GM18870 (cell line): ENCODE measurements around the gene CFI.

Experiments used
- ATAC-seq: cut with Tn5 transposase; IDR thresholded peaks from one replicate; pipeline ENCODE4 v1.9.1; 2021; ENCODE audit warnings: moderate library complexity; ENCODE audit not compliant: unreplicated experiment

The CFI gene

GRCh38 chr4:109735566-109736365 is 66.0 kb downstream of the CFI start:
- ATAC-seq: no peak

- no peak for ATAC-seq
Measured at GRCh38 chr4:109733728-109734127, 68.1 kb downstream of the CFI start.

- ATAC-seq: no peak
Measured at GRCh38 chr4:109730619-109731545, 70.9 kb downstream of the CFI start.

GRCh38 chr4:109729718-109730618 is 71.8 kb downstream of the CFI start, which contains the start of gene PLA2G12A:
Gene PLA2G12A, minus strand, starts transcription at chr4:109730070. Its CDS starts 261 bp downstream, at chr4:109729809.
- ATAC-seq: peak; percentile 60

DNA sequence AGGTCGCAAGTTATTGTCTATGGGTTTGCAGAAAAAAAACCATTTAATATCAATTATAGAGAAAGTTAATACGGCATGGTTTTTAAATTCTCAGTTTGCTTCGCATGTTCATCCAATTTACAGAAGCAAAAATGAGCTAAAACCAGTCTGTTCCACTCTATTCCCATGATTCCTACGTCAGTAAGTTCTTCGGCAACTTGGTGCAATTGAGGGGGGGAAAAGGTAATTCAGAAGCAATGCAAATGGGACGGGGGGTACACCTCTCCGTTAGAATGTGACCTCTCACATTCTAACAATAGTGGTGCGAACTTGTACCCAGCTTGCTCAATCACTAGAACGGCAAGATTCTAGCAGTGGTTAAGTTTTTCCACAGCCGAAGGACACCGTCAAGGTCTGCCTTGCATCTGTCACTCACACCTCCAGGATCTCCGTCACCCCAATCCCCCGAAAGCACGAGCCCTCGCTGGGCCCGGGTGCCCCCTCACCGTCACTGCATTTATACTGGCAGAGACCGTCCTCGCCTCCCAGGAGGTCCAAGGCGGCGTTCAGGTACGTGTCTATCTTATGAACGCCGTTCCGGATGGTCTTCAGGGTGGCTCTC is 72.6 kb downstream of the CFI start:
- ATAC-seq: no peak

GRCh38 chr4:109728385-109728784 is 73.4 kb downstream of the CFI start:
- ATAC-seq: no peak

GRCh38 chr4:109723110-109723509 is 78.7 kb downstream of the CFI start:
- no peak for ATAC-seq

GRCh38 chr4:109722357-109722756 is 79.4 kb downstream of the CFI start:
- ATAC-seq: no peak

DNA sequence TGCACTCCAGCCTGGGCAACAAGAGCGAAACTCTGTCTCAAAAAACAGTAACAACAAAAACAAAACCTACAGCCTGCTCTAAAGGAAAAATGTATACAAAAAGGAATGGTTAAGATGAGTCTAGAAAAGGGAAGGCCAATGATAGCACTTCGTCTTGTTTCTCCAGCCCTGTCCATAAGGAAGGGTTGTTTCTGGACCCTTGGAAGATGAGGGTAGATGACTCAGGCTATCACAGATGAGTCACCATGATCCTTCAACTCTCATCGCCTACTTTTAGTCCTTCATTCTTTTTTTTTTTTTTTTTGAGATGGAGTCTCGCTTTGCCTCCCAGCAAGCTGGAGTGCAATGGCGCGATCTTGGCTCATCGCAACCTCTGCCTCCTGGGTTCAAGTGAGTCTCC is 80.8 kb downstream of the CFI start:
- ATAC-seq: no peak

- no peak for ATAC-seq
Measured at GRCh38 chr4:109719604-109720003, 82.2 kb downstream of the CFI start.

DNA sequence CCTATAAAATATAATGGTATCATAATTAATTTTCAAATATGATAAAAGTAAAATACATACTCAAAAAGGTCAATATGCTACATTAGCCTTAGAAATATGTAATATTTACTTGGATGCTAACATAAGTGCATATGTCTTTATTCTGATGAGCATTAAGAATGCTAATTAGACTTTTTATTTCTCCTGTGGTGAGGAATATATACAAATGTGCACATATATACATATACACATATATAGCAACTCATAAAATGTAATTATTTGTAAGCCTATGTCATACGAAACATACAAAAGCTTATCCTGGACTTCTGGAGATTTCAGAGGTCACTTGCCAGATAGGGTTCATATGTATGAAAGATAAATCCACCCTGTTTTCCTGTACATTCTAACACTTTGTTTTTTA is 83.0 kb downstream of the CFI start:
- ATAC-seq: no peak

- no peak for ATAC-seq
Measured at GRCh38 chr4:109713500-109713899, 88.3 kb downstream of the CFI start.

- ATAC-seq: peak; percentile 88
Measured at GRCh38 chr4:109708990-109709389, 92.8 kb downstream of the CFI start.

DNA sequence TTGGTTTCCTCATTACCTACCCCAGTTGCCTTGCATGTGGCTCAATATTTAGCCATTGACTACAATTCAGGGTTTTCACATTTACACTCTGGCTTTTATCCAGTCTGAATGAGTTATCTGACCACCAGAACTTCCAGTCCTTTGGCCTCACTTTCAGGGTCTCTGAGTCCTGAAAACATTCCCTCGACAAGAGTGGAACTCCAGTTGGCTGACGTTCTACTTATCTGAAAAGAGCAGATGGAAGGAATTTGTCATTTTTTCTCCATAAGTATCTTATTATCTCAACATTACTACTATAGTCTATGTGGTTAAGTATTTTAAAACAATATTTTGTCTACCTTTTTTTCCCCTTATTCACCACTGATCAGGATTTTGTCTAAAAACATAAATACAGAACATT is 93.4 kb downstream of the CFI start:
- no peak for ATAC-seq

GRCh38 chr4:109703664-109704361 is 98.0 kb downstream of the CFI start:
- no peak for ATAC-seq

GRCh38 chr4:109702950-109703663 is 98.7 kb downstream of the CFI start, which contains the start of gene CASP6:
Gene CASP6, minus strand, starts transcription at chr4:109703445. Its CDS starts 50 bp downstream, at chr4:109703395.
- peak; percentile 60 for ATAC-seq

DNA sequence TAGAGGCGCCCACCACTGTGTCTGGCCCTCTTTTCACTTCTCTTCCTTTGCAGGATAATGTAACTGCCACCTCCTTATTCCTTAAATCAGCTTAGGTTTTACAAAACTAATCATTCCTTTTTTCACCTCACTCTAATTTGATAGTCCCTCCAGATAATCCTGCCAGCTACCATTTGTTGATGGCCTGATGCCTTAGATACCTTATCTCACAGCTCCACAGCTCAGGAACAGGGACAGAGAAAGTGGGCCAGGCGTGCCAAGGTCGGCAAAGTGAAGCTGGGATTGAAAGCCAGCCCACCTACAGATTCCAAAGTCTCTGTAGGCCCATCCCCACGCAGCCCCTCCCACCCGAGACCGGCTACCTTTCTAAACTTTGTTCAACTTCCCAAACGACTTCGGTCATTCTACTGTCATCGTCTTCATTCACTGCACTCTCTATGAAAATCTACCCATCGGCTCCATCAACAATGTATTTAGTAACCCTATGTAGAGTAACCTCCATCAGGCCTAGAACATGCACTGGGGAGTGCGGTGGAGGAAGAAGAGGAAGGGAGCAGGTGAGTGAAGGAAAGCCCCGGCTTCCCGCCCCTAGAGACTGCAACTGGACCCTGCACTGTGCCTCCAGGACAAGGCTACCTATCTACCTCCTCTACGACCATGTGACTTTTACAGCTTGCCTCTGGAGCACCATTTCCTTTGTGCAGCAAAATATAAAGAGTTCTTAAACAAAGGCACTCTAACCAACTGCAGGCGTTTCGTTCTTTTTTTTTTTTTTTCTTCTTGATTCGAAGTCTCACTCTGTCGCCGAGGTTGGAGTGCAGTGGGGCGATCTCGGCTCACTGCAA is 100.0 kb downstream of the CFI start:
- no peak for ATAC-seq

GRCh38 chr4:109699553-109700225 is 102.1 kb downstream of the CFI start:
- no peak for ATAC-seq
